WTC11 (cell line): ENCODE results near the gene TRIM22. TPM values are rescaled to one million over a fixed set of nuclear protein-coding genes. Genes with fewer than 3 reads are reported as not detected.
A peak's percentile ranks its signal among the peaks of the same experiment; 100 is the strongest.
"Not testable (repeated sequence)": the region's sequence is repeated elsewhere in the genome, so short reads cannot be mapped to it uniquely, and the experiment has no call there.

ENCODE experiments used
- ATAC-seq: fragments of 200-7000 bp; cut with Tn5 transposase; 2 replicates; pipeline ENCODE4 v1.10.0; 2021; ENCODE audit warnings: mild to moderate bottlenecking, moderate library complexity
- CTCF ChIA-PET: fragments of 300-600 bp; sonication (Branson Sonifier 250); formaldehyde crosslinking; loops from one replicate; lab custom pipeline; 2021; ENCODE audit warnings: antibody characterized with exemption; lab: Charles Lee
- POLR2A ChIA-PET: fragments of 350-600 bp; sonication (Branson Sonifier 250); formaldehyde crosslinking; loops from one replicate; lab custom pipeline; 2021; ENCODE audit warnings: antibody characterized with exemption; lab: Charles Lee
- DNase-seq: peaks from one replicate; pipeline ENCODE4 v3.0.0; 2021; ENCODE audit warnings: low spot score
- H3K27ac Mint-ChIP-seq: 2 replicates; pipeline ENCODE4 v1.8.0; 2021; ENCODE audit warnings: mixed read lengths
- H3K27me3 Mint-ChIP-seq: 2 replicates; pipeline ENCODE4 v1.8.0; 2021; ENCODE audit warnings: low read depth, mild to moderate bottlenecking, moderate library complexity, mixed read lengths
- H3K36me3 Mint-ChIP-seq: 2 replicates; pipeline ENCODE4 v1.8.0; 2021; ENCODE audit warnings: mixed read lengths
- H3K4me1 Mint-ChIP-seq: 2 replicates; pipeline ENCODE4 v1.8.0; 2022; ENCODE audit warnings: mixed read lengths
- H3K4me3 Mint-ChIP-seq: 2 replicates; pipeline ENCODE4 v1.8.0; 2021; ENCODE audit warnings: mild to moderate bottlenecking, moderate library complexity, mixed read lengths
- H3K9me3 Mint-ChIP-seq: 2 replicates; pipeline ENCODE4 v1.8.0; 2021; ENCODE audit warnings: mixed read lengths
- ATF6 ChIP-seq: sonication (generic); formaldehyde crosslinking; IDR thresholded peaks from 2 replicates; pipeline ENCODE4 v1.8.1; 2023; ENCODE audit warnings: mild to moderate bottlenecking, missing genetic modification reagents
- CREM ChIP-seq: sonication (generic); formaldehyde crosslinking; IDR thresholded peaks from 2 replicates; pipeline ENCODE4 v1.8.1; 2022; ENCODE audit warnings: mild to moderate bottlenecking, missing genetic modification reagents, moderate library complexity
- ELF4 ChIP-seq: sonication (generic); formaldehyde crosslinking; IDR thresholded peaks from 2 replicates; pipeline ENCODE4 v1.8.1; 2022; ENCODE audit warnings: low read depth, mild to moderate bottlenecking, moderate library complexity, missing genetic modification reagents
- ESRRA ChIP-seq: sonication (generic); formaldehyde crosslinking; IDR thresholded peaks from 2 replicates; pipeline ENCODE4 v1.8.1; 2022; ENCODE audit warnings: mild to moderate bottlenecking, missing genetic modification reagents, borderline replicate concordance
- HMGXB4 ChIP-seq: sonication (generic); formaldehyde crosslinking; IDR thresholded peaks from 2 replicates; pipeline ENCODE4 v1.8.1; 2023; ENCODE audit warnings: mild to moderate bottlenecking, moderate library complexity, missing genetic modification reagents
- MAX ChIP-seq: sonication (generic); formaldehyde crosslinking; IDR thresholded peaks from 2 replicates; pipeline ENCODE4 v1.8.0; 2022; ENCODE audit warnings: mild to moderate bottlenecking, missing genetic modification reagents
- MYBL2 ChIP-seq: sonication (generic); formaldehyde crosslinking; IDR thresholded peaks from 2 replicates; pipeline ENCODE4 v1.8.1; 2023; ENCODE audit warnings: mild to moderate bottlenecking, moderate library complexity, missing genetic modification reagents
- NFYB ChIP-seq: sonication (generic); formaldehyde crosslinking; conservative IDR thresholded peaks from 2 replicates; pipeline ENCODE4 v1.8.0; 2022; ENCODE audit warnings: low read depth, missing genetic modification reagents
- NR3C1 ChIP-seq: sonication (generic); formaldehyde crosslinking; conservative IDR thresholded peaks from 2 replicates; pipeline ENCODE4 v1.8.1; 2023; ENCODE audit warnings: low read depth, mild to moderate bottlenecking, missing genetic modification reagents
- PREB ChIP-seq: sonication (generic); formaldehyde crosslinking; IDR thresholded peaks from 2 replicates; pipeline ENCODE4 v1.8.1; 2022; ENCODE audit warnings: mild to moderate bottlenecking, missing genetic modification reagents, moderate library complexity, borderline replicate concordance
- SMAD3 ChIP-seq: sonication (generic); formaldehyde crosslinking; IDR thresholded peaks from 2 replicates; pipeline ENCODE4 v1.8.0; 2022; ENCODE audit warnings: missing genetic modification reagents, mild to moderate bottlenecking, borderline replicate concordance
- USF1 ChIP-seq: sonication (generic); formaldehyde crosslinking; IDR thresholded peaks from 2 replicates; pipeline ENCODE4 v1.8.0; 2022; ENCODE audit warnings: mild to moderate bottlenecking, missing genetic modification reagents
- ZNF532 ChIP-seq: fragments of 250-450 bp; sonication (Bioruptor Pico); IDR thresholded peaks from 2 replicates; pipeline ENCODE4 v1.9.0; 2021; ENCODE audit warnings: mild to moderate bottlenecking, borderline replicate concordance
- ZNF671 ChIP-seq: fragments of 250-450 bp; sonication (Bioruptor Pico); IDR thresholded peaks from 2 replicates; pipeline ENCODE4 v1.8.0; 2021; ENCODE audit warnings: mild to moderate bottlenecking
- total RNA-seq: library from RNA; stranded (reverse); gene quantifications from 3 replicates; pipeline ENCODE4 v1.2.3, GENCODE V29; 2021

Gene TRIM22
- total RNA-seq, 1 experiment from 2014 or later = 78.9 TPM

GRCh38 chr11:5690736-5691135 is 1.1 kb downstream of the TRIM22 start (continued):
- TF ChIP-seq HMGXB4 (CRISPR knock-in tag) = no peak

- Mint-ChIP-seq H3K9me3 (peaks cover 10% of the 10 kb centered on the region), H3K27ac (peak overlapping the region; percentile 99; the same call in 1 of the 2 replicates), H3K36me3 (peaks cover 21% of the 10 kb centered on the region), H3K4me1 (peaks cover 53% of the 10 kb centered on the region), H3K4me3 (peak overlapping the region; percentile 75)
- POLR2A ChIA-PET, CTCF ChIA-PET, H3K27me3 Mint-ChIP-seq, DNase-seq, ATAC-seq: not testable (repeated sequence)
Observed at GRCh38 chr11:5691238-5691963, 1.8 kb downstream of the TRIM22 start.

GRCh38 chr11:5691964-5692361 is 2.4 kb downstream of the TRIM22 start:
- Mint-ChIP-seq H3K27ac (peak overlapping the region; percentile 61; the same call in 1 of the 2 replicates), H3K36me3 (peaks cover 26% of the 10 kb centered on the region), H3K4me3 (peak overlapping the region; percentile 75), H3K27me3 (no peaks in the 10 kb centered on the region), H3K9me3 (peaks cover 10% of the 10 kb centered on the region), H3K4me1 (peaks cover 53% of the 10 kb centered on the region)
- POLR2A ChIA-PET = no interaction called here
- ATAC-seq = no peak
- no peak for DNase-seq
- no peak for TF ChIP-seq ESRRA (CRISPR knock-in tag)
- no peak for TF ChIP-seq NFYB (CRISPR knock-in tag)
- TF ChIP-seq NR3C1 (CRISPR knock-in tag) = no peak
- no peak for TF ChIP-seq CREM
- TF ChIP-seq MAX (CRISPR knock-in tag) = no peak
- TF ChIP-seq SMAD3 (CRISPR knock-in tag) = no peak
- TF ChIP-seq MYBL2 (CRISPR knock-in tag) = no peak
- no peak for TF ChIP-seq ATF6 (CRISPR knock-in tag)
- no peak for TF ChIP-seq ZNF532
- TF ChIP-seq PREB (CRISPR knock-in tag) = no peak
- no peak for TF ChIP-seq ELF4 (CRISPR knock-in tag)
- TF ChIP-seq USF1 (CRISPR knock-in tag) = no peak
- no peak for TF ChIP-seq ZNF671 (CRISPR knock-in tag)
- CTCF ChIA-PET = no interaction called here
